GM10266 (cell line): ENCODE measurements around the gene INO80E.

ENCODE experiments used
- DNase-seq: peaks from one replicate; pipeline ENCODE4 v3.0.0; 2012; ENCODE audit errors: extremely low spot score
- CTCF ChIP-seq: IDR thresholded peaks from 2 replicates; pipeline ENCODE4 v1.5.1; 2012; ENCODE audit warnings: mild to moderate bottlenecking, low read depth; ENCODE audit not compliant: control insufficient read depth, insufficient read depth; ENCODE audit errors: missing control alignments

INO80E gene

GRCh38 chr16:30025574-30025973 lies 29.5 kb downstream of the INO80E start:
- no peak for TF ChIP-seq CTCF
- DNase-seq: no peak

GRCh38 chr16:30026449-30026848 lies 30.4 kb downstream of the INO80E start:
- no peak for TF ChIP-seq CTCF
- no peak for DNase-seq

GRCh38 chr16:30027588-30028437 lies 31.8 kb downstream of the INO80E start:
- no peak for TF ChIP-seq CTCF
- DNase-seq: no peak

- TF ChIP-seq CTCF: no peak
- no peak for DNase-seq
Observed at GRCh38 chr16:30028438-30029076, 32.5 kb downstream of the INO80E start.

- no peak for TF ChIP-seq CTCF
- DNase-seq: no peak
Observed at GRCh38 chr16:30030011-30030685, 34.1 kb downstream of the INO80E start.

GRCh38 chr16:30030841-30031413 lies 34.9 kb downstream of the INO80E start, which contains the start of gene TLCD3B:
Gene TLCD3B, minus strand, starts transcription at chr16:30031271. Its CDS starts 744 bp downstream, at chr16:30030527.
- no peak for DNase-seq
- no peak for TF ChIP-seq CTCF

GRCh38 chr16:30031477-30031918 lies 35.5 kb downstream of the INO80E start:
- DNase-seq: no peak
- no peak for TF ChIP-seq CTCF
